Measurements from ENCODE around the gene GCNT2.

DNA sequence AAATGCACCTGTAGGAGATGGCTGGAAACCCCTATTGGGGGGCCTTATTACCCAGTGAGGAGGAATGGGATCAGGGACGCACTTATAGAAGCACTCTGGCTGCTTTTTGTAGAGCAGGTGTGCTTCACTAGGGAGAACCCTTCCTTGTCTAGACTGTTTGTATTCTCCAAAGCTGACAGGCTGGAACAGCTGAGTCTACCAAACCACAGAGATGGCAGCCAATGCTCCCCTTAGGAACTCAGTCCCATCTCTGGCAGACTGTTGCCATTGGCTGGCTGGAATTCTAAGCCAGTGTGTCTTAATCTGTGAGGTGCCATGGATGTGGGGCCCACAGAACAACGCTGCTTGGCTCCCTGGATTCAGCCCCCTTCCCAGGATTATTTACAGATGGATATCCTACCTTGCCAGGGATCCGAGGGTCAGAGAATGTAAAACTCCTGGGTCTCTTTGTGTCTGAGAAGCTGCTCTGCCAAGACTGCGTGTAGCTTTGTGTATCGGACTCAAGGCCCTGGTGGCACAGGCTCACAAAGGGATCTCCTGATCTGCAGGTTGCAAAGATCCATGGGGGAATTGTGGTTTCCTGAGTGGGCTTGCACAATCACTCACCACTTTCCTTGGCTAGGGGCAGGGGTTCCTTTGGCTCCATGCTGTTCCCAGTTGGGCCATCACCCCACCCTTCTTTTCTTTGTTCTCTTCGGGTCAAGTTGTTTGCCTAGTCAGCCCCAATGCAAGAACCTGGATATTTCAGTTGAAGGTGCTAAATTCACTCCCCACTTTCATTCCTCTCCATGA is 147.2 kb downstream of the GCNT2 start:
- TF ChIP-seq, protein P1, sequence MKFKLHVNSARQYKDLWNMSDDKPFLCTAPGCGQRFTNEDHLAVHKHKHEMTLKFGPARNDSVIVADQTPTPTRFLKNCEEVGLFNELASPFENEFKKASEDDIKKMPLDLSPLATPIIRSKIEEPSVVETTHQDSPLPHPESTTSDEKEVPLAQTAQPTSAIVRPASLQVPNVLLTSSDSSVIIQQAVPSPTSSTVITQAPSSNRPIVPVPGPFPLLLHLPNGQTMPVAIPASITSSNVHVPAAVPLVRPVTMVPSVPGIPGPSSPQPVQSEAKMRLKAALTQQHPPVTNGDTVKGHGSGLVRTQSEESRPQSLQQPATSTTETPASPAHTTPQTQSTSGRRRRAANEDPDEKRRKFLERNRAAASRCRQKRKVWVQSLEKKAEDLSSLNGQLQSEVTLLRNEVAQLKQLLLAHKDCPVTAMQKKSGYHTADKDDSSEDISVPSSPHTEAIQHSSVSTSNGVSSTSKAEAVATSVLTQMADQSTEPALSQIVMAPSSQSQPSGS (IDR thresholded peaks at IDR 0.05; ENCODE audit: low read length) = no peak
- TF ChIP-seq GABPA (IDR thresholded peaks at IDR 0.05; ENCODE audit: borderline replicate concordance, insufficient read depth, low read length) = no peak
- TF ChIP-seq, protein P2, sequence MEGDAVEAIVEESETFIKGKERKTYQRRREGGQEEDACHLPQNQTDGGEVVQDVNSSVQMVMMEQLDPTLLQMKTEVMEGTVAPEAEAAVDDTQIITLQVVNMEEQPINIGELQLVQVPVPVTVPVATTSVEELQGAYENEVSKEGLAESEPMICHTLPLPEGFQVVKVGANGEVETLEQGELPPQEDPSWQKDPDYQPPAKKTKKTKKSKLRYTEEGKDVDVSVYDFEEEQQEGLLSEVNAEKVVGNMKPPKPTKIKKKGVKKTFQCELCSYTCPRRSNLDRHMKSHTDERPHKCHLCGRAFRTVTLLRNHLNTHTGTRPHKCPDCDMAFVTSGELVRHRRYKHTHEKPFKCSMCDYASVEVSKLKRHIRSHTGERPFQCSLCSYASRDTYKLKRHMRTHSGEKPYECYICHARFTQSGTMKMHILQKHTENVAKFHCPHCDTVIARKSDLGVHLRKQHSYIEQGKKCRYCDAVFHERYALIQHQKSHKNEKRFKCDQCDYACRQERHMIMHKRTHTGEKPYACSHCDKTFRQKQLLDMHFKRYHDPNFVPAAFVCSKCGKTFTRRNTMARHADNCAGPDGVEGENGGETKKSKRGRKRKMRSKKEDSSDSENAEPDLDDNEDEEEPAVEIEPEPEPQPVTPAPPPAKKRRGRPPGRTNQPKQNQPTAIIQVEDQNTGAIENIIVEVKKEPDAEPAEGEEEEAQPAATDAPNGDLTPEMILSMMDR (IDR thresholded peaks at IDR 0.05; ENCODE audit: control extremely low read depth in 1 of 3, insufficient read depth in 1 of 3, low read depth in 1 of 3, low read length in 3 of 3) = no peak
- TF ChIP-seq, protein P3, sequence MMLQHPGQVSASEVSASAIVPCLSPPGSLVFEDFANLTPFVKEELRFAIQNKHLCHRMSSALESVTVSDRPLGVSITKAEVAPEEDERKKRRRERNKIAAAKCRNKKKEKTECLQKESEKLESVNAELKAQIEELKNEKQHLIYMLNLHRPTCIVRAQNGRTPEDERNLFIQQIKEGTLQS (IDR thresholded peaks at IDR 0.05; ENCODE audit: insufficient read depth, low read depth, low read length) = no peak
